Left lobe of liver (tissue), 2 donors: Measurements from ENCODE around the gene CLEC2D. TPM values are rescaled to one million over a fixed set of nuclear protein-coding genes. Genes with fewer than 3 reads are reported as not detected.
A peak's percentile ranks its signal among the peaks of the same experiment; 100 is the strongest.
"Not testable (repeated sequence)": the region's sequence is repeated elsewhere in the genome, so short reads cannot be mapped to it uniquely, and the experiment has no call there.

ENCODE experiments used
- ATAC-seq: fragments of 200-7000 bp; cut with Tn5 transposase; one replicate; pipeline ENCODE4 v1.9.1; 2020; ENCODE audit warnings: mild to moderate bottlenecking, moderate library complexity
- DNase-seq: peaks from one replicate; pipeline ENCODE4 v3.0.0-alpha.2; 2020; ENCODE audit warnings: low spot score
- total RNA-seq: library from RNA; stranded (reverse); gene quantifications from one replicate; pipeline ENCODE4 v1.2.1, GENCODE V29; 2021
- donor health status: DM: no; HTN: no; CAD: no; lungs with moderate emphysema.
- donor health status: DM: no; HTN: yes; CAD: no.

Gene CLEC2D, protein sequence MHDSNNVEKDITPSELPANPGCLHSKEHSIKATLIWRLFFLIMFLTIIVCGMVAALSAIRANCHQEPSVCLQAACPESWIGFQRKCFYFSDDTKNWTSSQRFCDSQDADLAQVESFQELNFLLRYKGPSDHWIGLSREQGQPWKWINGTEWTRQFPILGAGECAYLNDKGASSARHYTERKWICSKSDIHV
- total RNA-seq, result 1.6 TPM

- DNase-seq, result no peak
- ATAC-seq, result no peak
Measured at GRCh38 chr12:9669534-9669933, at the start of gene CLEC2D. TSS of gene CLEC2D (plus strand) at chr12:9669713. CDS start at chr12:9669735, 22 bp downstream.

DNA sequence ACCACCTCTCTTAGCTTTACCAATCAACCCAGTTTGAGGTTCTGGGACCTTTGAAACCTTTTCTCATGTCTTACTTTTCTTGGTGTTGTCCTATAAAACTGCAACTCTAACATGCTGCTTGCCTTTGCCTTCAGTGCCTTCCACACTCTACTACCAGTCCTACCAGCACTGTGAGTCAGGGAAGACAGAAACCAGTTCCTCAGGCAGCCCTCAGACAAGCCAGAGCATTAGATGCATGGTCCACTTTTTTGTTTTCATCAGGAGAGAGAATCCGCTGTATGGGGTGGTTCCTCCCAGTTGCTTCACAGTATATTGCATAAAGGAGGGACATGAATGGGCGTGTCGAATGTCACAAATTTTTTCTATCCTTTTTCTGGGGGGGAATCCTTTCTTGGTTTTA is 44.5 kb upstream of the CLEC2D start:
- ATAC-seq (no peak), DNase-seq (no peak)

DNA sequence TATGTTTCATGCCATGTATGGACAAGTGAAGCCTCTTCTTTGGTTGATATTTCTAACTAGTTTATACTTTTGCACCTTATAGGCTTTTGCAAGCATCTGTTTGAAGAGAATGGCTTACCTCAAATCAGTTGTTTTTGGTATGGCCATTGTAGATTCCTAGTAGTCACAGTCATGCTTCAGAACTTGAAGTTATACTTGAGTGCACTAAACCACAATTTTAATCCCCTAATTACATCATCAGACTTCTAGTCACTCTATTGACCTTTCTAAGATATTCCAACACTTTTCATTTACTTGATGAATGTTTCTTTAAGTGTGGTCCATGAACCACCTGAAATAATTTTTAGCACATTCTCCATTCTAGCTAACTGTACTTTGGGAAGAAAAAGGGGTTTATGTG is 43.2 kb upstream of the CLEC2D start:
- no peak for DNase-seq
- no peak for ATAC-seq

DNA sequence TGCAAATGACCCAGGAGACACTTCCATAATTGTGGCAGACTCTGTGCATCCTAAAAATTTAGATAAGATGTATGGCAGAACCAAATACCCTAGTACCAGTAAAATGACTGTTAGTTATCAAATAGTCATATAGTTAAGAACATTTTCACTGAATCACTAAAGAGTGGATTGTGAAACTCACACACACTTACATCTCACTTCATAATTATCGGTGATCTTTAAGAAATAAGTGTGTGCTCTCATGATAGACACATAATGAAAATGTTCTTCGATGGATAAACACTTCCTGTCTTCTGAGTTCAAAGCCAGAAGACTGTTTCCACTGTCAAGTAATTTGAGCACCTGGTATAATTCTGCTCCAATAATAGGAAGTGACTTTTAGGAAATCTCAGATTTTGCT is 42.7 kb upstream of the CLEC2D start:
- no peak for DNase-seq
- no peak for ATAC-seq

DNA sequence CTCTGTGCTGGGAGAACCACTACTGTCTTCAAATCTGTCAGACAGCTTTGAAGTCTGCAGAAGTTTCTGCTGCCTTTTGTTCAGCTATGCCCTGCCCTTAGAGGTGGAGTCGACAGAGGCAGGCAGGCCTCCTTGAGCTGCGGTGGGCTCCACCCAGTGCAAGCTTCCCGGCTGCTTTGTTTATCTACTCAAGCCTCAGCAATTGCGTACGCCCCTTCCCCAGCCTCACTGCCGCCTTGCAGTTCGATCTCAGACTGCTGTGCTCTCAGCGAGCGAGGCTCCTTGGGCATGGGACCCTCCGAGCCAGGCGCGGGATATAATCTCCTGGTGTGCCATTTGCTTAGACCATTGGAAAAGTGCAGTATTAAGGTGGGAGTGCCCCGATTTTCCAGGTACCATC is 36.7 kb upstream of the CLEC2D start:
- ATAC-seq (no peak), DNase-seq (no peak)

DNA sequence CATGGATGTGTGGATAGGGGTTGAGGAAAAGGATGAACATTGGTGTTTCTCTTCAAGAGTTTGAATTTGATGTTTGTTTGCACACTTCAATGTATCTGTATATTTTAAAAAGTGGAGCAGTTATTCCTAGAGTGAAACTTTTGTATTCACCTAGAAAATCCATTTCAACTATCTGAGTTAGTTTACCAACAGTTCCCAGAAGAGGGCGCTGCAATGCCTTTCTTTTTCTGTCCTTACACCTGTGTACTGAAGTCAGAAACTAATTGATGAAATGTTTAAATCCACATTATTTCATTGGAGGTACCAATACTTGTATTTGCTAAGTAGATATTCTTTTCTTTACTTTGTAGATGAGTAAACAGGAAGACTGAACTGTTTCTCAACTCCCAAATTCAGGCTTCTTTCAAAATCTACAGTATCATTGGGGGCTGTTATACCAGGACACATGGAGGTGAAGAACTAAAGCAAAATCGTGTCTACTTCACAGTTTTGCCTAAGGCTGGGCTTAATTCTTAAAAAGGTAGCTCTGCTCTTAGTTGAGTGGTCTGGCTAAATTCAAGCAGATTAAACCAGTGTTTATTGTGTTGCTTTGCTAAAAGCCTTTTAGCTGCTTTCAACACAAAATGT is 35.2 kb upstream of the CLEC2D start:
- ATAC-seq (peak; percentile 56), DNase-seq (no peak)

DNA sequence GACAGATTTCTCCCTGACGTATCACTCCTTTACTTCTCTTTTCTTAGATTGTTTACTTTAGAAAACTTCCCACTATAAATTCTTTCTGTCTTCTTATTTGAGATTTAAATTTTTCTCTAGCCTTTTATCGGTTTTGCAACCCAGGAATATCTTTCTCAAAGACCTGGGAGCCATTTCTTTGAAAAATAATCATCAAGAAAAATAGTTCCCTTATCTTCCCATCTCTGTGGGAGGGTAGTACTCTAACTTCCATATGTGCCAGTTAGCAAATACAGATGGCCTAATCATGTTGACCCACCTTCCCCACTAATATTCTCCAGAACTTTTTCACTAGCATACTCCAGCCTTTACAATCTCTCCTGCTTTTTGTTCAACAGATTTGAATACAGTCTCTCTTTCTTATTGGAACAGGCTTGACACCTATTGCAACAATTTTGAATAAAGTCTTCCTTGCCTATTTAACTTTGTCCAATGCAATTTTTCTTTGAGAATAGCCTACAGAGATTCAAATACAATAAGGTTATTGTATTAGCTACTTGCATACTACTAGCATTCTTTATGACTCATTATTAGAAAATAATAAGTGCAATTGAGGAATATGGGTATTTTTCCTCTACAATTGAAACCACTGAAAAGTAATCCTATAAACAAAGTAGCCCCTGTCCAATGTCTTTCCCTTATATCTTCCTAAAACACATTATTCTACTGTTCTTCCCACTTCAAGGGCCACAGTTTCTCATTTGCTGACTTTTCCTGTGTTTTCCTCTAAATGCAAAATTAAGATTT is 34.4 kb upstream of the CLEC2D start:
- ATAC-seq, result no peak
- no peak for DNase-seq

GRCh38 chr12:9636150-9636850 is 33.2 kb upstream of the CLEC2D start:
- no peak for DNase-seq
- ATAC-seq, result no peak

- DNase-seq (no peak), ATAC-seq (no peak)
Measured at GRCh38 chr12:9636851-9637206, 32.7 kb upstream of the CLEC2D start.

DNA sequence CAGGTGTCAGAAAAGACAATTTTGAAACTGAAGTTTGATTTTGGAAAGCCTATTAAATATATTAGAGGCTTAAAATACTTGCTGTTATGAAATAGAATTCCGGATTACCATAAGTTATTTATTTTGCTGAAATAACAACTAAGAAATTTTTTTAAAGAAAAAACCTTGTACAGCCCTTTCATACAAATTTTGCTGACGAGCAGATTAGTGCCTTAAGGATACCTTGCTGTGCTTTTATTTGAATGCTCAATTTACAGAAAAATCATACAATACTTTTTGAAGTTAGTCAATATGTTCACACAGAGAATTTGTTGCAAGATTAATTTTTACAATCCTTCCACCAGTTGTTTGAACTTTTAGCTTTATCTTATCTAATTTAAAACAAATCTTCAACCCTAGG is 29.5 kb upstream of the CLEC2D start:
- DNase-seq (no peak), ATAC-seq (no peak)

- ATAC-seq, result no peak
- DNase-seq, result no peak
Measured at GRCh38 chr12:9642606-9643265, 26.8 kb upstream of the CLEC2D start.

GRCh38 chr12:9643266-9643660 is 26.2 kb upstream of the CLEC2D start:
- no peak for DNase-seq
- ATAC-seq, result no peak

DNA sequence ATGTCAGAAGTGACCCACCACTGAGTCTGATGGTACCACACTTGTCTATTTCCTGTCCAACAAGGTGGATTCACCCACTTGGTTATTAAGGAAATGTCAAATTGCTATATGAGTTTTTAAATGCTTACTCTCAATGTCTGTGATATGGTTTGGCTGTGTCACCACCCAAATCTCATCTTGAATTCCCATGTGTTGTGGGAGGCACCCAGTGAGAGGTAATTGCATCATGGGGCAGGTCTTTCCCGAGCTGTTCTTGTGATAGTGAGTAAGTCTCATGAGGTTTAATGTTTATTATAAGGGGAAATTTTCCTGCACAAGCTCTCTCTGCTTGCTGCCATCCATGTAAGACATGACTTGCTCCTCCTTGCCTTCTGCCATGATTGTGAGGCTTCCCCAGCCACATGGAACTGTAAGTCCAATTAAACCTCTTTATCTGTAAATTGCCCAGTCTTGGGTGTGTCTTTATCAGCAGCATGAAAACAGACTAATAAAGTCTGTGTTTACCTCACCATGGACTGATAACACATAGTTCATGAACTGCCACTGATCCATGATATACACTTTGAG is 24.4 kb upstream of the CLEC2D start:
- not testable (repeated sequence) for ATAC-seq, DNase-seq

DNA sequence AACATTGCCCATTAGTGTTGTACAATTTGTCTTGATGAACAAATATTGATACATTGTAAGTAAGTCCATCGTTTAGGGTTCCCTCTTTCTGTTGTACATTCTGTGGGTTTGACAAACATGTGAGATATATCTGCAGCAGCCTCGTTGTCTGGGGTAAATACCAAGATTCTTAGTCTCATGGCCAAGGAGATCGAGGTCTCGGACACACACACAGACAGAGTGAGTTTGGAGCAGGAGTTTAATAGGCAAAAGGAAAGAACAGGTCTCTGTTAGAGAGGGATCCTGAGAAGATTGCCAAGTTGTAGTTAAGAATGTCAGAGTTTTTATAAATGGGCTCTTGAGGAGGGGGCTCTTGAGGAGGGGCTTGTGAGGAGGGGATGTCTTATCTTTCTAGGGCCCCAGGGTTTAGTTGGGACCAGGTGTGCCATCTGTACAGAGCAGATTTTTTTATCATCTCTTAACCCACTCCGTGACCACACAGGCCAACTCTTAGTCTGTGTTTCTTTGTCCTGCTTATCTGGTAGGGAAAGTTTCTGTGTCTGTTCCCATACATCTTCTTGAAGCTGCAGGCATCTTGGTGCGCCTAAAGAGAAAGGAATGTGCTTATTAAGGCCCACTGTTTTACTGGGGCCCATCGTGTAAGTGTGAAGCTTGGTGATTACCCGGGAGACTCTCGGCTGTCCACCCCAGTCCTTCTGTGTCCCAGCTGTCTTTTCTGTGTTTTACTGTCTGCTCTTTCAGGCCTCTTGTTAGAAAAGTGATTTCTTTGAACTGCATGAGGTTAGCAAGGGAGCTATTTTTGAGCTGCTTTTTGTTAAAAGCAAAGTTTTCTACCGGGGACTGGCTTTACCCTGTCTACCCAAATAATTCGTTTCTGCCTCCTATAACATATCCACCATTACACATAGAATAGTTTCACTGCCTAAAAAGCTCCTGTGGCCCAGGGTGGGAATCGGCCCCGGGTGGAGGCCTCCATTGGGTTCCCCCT is 22.4 kb upstream of the CLEC2D start:
- DNase-seq (no peak), ATAC-seq (peak; percentile 10)

DNA sequence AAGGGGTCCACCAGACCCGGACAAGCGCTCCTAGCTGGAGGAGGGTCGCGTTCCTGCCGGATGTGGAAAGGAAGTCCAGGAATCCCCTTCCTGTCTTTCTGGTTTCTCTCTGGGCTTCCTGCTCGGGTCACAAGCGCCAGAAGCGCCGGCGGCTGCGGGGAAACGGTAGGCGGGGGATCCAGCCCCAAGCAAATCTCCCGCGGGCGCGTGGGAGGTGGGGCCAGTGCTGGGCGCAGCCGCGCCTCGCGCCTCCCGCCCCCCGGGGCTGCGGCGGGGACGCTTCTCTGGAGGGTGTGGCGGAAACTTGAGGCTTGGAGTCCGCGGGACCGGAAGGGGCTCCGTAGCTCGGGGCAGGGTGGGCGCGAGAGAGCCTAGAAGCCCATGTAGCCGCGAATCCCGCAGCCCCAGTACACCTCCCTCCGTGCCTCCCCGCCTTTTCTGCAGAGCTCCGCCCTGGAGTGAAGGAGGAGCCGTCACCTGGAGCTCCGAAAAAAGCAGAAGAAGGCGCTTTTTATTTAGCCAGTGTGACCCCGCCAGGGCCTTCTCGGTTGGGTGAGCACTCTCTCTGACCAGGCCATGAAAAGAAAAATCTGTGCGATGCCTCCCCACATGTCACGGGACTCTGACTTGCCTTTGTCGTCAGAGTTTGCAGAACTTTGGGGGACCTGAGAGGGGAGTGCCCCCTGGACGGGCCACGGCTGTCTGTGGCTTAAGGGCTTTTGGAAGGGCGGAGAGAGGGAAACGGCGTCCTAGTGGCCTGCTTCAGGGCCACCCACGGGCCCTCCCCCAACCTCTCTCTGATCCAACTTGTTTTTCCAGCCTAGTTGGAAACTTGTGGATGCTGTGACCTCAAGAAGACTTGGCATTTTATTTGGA is 21.4 kb upstream of the CLEC2D start:
- DNase-seq, result peak; percentile 71

DNA sequence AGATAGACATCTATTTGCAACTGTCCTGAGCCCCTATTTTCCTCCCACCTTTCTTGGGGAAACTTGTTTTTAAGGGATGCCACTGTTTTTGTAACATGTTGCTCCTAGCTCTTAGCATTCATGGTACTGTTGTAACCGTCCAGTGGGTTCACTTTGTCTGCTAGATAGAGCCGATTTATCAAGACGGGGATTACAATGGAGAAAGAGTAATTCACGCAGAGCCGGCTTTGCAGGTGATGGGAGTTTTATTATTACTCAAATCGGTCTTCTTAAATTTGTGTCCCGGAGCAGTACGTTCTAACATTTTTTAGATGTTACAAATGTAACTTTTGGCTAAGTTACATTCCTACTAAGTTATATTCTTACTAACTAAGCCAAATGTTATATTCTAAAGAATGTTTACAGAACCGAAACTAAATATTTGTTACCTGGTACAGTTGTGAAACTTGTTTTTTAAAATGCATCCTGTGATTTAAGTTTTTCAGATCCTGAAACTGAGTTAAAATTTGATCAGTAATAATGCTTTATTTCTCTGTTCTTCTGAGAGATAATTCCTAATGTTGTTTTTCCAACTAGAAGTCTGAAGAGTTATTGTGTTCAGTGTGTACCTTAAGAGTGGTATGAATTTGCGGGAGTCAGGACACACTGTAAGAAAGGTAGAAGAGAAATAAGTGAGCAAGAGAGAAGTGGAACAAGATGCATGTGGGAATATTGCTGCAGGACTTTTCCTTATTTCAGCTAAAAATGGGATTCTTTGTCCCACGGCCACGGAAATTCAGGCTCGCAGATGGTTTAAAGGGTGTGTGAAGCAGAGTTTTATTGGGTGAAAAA is 20.6 kb upstream of the CLEC2D start:
- ATAC-seq (no peak), DNase-seq (no peak)

More for the DNA sequence above, 21.4 kb upstream of the CLEC2D start:
- peak; percentile 89 for ATAC-seq

- DNase-seq (no peak), ATAC-seq (no peak)
Measured at GRCh38 chr12:9649532-9649940, 20.0 kb upstream of the CLEC2D start.

- no peak for ATAC-seq
Measured at GRCh38 chr12:9650151-9650576, 19.3 kb upstream of the CLEC2D start.

More at GRCh38 chr12:9650151-9650576, 19.3 kb upstream of the CLEC2D start:
- no peak for DNase-seq
